ENCODE results near the gene GRM4.

GRM4 gene

GRCh38 chr6:34106421-34106820 lies 39.5 kb downstream of the GRM4 start:
- DNase-seq: no peak

GRCh38 chr6:34104628-34105027 lies 41.3 kb downstream of the GRM4 start:
- DNase-seq: no peak

DNA sequence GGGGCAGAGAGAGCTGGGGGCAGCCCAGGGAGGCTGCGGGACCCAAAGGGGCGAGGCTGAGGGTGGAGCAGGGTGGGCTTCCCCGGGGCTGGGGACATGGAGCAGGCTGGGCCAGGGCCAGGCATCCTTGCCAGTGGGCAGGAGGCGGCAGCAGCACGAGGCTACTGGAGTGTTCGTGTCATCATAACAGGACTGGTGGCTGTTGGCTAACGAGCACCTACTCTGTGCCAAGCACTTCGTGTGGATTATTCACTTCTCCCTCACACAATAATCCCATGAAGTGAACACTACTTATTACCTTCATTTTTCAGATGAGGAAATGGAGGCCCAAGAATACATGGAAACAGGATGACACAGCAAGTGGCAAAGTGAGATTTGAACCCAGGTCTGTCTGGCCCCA lies 41.7 kb downstream of the GRM4 start:
- no peak for DNase-seq

GRCh38 chr6:34103321-34103720 lies 42.6 kb downstream of the GRM4 start:
- no peak for DNase-seq

GRCh38 chr6:34102696-34103095 lies 43.2 kb downstream of the GRM4 start:
- no peak for DNase-seq

DNA sequence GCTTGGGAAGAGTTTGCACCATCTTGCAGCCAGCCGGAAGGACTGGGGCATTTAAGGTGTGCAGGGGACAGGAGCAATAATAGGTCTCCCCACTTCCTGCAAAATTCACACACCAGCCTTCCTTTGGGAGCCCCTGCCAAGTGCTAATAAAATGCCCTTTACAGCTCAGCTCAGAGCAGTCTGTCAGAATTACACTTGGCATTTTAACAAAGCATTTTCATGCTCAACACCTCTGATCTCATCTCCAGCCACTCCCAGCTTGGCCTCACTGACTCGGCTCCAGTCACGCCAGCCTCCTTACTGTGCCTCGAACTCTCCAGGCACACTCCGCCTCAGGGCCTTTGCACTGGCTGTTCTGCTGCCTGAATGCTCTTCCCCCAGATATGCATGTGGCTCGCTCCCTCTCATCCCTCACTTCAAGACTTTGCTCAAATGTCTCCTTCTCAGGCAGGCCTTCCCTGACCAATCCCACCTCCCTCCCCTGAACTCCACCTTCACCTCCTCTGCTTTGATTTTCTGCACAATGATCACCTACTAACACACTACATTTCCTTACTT lies 43.7 kb downstream of the GRM4 start:
- no peak for DNase-seq

DNA sequence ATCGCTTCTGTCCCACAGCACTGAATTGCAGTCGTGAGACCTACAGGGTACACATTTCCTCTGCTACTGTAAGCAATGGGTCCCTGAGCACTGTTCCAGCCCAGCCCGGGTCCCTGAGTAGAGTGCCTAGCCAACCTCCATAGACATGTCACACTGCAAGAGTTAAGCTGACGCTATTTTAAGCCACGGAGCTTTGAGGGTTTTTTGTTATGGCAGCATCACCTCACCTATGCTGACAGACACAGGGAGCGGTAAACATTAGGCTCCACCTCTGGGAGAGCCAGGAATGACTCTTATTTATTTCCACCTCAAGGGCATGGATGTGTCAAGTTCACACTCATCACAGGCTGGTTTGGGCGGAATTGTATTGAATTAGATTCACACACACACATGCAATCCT lies 45.1 kb downstream of the GRM4 start:
- DNase-seq: no peak

- DNase-seq: no peak
These were observed 46.0 kb downstream of the GRM4 start for GRCh38 chr6:34099878-34100277.

DNA sequence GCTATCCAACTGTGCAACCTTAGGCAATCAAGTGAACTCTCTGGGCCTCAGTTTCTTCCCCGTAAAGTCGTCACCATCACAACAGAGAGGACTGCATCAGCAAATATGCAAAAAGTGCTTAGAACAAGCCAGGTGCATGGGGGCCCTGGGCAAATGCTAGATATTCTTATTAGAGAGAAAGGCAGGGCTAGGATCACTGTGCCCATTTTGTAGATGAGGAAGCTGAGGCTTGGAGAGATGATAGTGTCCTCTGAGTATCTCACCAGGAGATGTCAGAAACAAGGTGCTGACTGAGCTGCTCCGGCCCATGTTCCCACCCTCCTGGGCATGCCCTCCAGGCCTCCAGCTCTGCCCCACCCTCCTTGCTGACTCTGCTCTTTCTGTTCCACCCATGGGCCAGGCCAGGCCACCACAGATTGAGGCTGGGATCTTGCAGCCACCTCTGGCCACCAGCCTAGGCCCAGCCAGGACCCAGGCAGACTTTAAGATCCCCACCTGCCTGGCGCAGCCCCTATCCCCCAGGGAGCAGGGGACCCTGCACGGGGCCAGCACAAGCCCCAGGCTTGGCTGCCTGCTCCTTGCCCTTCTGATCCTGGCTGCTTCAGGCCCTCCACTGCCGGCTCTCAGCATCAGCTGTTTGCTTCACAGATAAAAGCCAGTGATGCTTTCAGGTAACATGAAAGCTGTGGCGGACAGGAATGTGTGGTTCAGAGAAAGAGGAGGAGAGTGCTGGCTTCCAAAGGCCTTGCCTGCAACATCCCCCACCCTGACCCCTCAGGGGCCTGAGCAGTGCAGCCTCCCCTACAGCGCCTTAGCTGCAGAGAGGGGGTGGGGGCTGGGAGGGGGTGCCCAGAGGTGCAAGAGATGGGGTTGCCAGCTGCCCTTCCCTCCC lies 47.6 kb downstream of the GRM4 start:
- DNase-seq: no peak

DNA sequence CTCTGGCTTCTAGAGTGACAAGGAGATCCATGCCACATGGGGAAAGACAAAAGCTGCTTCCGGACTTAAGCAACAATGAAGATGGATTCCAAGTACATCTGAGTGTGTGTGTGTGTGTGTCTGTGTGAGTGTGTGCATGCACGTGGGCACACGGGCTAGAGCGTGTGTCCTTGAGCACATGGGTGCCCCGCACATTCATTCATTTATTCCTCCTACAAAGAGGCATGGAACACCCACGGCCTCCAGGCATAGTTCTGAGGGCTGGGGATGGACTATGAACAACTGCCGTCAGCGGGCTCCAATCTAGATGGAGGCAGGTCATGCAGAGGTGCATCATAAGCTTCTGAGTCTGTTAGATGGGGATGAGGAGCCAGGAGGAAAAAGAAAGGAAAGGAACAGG lies 49.1 kb downstream of the GRM4 start:
- no peak for DNase-seq

DNA sequence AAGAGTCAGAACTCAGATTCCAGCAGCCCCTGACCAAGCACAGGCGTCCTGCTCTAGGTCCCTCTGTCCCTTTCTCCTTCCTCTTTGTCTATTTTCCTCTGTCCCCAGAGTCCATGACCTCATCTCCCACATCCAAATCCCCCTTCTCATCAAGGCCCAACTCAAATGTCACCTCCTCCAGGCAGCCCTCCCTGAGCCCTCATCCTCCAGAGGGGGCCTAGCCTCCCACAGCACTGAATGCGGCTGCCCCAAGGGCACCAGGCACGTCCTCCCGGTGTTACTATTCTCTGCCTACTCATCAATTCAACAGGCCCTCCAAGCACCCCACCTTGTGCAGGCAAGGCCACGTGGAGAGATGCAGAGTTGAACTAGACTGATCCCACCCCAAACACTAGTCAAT lies 49.7 kb downstream of the GRM4 start:
- no peak for DNase-seq

DNA sequence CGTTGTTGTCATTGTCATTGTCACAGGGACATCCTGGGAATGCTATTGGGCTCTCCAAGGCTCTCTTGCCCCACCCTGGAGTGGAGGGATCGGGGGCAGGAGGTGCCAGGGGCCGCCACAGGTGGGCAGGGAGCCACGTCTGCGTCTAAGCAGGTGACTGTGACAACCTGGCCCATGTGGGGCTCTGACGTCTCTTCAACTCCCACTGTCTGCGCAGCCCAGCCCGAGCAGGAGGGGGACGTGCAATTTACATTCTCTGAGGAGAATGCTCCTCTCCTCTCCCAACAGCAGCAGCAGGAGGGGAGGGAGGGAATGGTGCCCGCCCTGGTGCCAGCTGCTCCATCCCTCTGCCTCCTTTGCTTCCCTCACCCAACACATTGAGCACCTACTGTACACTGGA lies 50.1 kb downstream of the GRM4 start:
- no peak for DNase-seq

DNA sequence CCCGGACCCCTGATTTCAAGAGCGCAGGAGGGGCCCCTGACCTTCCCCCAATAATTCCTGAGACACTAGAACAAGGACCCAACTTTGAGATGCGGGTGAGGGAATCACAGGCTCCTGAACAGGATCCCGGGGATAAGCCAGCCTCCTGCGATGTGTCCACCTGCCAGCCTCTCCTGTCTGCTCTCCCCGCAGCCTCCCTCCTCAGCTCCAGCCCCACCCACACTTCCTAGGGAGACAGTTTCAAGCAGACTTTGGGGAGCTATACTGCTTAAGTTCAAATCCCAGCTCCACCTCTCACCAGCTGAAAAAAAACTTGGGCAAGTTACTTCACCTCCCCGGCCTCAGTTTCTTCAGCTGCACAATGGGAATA lies 50.8 kb downstream of the GRM4 start:
- no peak for DNase-seq

- no peak for DNase-seq
These were observed 51.3 kb downstream of the GRM4 start for GRCh38 chr6:34094474-34095135.

DNA sequence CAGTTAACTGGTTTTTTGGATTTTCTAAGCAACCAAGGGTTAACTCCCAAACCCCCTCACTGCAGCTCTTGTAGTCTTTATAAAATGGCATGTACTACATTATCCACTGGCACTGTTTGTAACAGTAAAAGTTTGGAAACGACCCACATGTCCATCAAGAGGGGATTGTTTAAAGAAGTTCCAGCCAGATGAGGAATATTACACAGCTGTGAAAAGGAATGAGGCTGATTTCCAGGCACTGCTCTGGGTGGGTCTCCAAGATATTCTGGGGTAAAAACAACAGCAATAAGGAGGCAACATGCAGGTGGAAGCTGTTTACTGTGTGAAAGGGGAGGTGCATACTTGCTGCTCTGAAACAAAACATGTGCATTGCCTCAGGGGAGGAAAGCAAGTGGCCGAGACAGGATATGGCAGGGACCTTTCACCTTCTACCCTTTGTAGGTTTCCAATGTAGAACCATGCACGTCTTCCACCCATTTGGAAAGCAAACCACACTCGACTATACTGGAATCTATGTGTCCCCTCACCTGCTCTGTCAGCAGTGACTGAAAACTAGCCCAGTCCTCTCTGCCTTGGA lies 51.9 kb downstream of the GRM4 start:
- no peak for DNase-seq

DNA sequence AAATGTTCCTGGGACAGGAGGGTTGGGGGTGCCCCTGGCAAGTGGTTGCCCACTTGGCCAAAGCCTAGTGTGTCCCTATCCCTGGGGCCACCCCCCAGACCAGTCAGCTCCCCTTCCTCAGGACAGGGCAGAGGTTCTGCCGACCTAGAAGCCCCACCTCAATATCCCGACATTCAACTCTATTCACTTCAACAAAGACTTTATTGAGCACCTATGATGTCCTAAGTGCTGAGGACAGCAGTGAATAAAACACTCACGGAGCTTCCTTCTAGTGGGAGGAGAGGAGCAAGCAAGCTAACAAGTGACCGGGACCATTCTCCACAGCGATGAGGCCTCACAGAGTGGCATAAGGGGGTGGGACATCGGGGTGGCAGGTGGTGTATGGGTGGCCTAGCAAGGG lies 52.7 kb downstream of the GRM4 start:
- no peak for DNase-seq

GRCh38 chr6:34092631-34093030 lies 53.3 kb downstream of the GRM4 start:
- DNase-seq: no peak

DNA sequence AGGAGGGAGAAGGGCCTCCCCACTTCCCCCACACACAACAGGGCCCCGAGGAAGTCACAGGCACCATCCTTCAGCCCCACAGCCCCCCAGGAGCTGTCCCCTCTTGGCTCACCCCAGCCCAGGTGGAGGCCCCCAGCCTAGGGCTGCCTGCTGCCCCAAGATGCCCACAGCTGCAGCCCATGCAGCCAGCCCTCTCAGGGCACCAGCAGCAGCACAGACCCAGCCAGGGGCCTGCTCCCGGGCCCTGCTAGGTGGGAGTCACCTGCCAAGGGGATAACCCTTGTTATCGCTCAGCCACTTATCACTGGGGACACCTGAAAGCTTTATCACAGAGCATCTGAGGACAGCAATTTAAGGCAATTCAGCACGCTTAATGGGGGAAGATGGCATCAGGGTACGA lies 55.0 kb downstream of the GRM4 start:
- DNase-seq: no peak

DNA sequence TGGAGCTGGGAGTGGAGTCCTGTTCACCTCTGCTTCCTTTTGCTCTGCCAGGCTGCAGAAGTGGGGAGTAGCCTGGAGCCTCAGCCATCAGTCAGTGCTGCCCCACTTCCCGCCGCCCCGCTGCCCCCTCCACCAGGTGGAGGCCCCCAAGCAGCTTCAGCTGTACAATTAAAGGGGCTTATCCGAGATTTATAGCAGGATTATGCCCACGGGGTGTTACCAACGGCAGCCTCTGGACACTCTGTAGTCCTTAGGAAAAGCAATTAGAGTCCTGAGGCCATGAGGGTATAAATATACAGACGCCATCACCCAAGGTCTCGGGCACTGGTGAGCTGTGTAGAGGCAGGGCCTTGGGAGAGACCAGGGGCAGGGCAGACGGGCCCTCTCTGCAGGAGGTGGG lies 55.4 kb downstream of the GRM4 start:
- no peak for DNase-seq

DNA sequence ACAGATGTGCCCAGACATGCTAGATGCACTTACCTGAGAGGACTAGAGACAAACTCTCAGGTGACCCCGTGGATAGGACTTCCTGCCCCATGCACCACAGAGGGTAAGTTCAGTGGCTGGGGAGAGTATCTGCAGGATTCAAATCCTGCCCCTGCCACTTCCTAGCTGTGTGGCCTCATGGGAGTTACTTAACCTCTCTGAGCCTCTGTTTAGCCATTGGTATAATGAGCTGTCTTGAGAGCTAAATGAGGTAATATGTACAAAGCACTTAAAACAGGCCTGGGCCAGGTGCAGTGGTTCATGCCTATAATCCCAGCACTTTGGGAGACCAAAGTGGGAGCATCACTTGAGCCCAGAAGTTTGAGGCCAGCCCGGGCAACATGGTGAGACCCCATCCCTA lies 59.3 kb downstream of the GRM4 start:
- no peak for DNase-seq

DNA sequence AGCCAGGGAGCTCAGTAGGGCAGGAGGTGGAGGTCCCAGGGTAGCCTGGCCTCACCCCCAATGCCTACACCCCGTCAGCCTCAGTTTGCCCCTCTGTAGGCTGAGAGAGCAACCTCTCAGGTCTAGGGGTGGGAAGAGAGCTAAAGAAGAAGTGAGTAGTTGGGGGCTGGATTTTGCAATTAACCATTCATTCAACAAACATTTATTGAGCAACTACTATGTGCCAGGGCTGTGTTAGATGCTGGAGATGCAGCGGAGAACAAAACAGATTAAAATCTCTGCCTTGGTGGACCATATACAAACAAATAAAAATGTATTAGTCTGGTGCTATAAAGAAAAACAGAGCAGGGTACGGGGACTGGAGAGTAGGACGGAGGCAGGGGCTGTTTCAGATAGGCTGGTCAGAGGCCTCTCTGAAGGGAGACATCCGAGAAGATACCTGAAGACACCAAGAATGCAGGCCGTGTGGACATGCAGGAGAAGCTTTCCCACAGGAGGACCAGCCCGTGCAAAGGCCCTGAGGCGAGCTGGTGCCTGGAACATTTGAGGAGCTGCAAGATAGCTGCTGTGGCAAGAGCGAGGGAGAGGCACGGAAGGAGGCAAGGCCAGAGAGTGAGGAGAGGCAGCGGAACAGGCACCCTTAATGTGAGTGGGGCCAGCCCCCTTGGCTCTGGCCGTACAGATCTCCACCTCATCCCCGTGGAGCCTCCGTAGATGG lies 60.3 kb downstream of the GRM4 start:
- DNase-seq: no peak

- DNase-seq: no peak
These were observed 61.1 kb downstream of the GRM4 start for GRCh38 chr6:34084591-34085290.

Data from right forelimb (tissue), 1 donor.